ENCODE measurements around the gene PODN. TPM values are rescaled to one million over a fixed set of nuclear protein-coding genes. Genes with fewer than 3 reads are reported as not detected.

PODN gene
- total RNA-seq, 1 donor from 2014 or later = 0.26 TPM

DNA sequence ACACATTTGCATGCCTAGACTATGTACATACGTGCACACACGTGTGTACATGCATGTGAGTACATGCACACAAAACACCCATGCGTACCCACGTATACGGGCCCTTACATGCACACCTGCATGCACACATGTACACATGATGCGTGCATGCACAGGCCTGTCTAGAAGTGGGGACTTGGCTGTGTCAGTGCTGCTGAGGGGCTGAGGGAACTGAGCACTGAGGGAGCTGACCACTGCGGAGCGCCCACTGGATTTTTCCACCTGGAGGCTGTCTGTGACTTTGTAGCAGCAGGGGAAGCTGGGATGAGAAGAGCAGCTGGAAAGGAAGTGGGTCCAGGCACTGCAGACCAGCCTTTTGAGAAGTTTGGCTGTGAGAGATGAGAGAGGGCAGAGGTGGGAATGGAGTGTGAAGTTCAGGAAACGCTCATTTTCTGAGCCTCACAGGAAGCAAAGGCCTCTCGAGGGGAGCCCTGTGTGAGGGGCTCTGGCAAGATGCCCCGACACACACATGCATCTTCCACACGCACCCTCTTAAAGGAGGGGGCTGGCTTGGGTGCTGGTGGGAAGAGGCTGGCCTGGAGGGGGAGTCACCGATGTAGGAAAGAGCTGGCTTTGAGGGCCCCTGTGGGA is 20.9 kb downstream of the PODN start:
- Mint-ChIP-seq H3K36me3 (ENCODE audit: insufficient read depth) (no peaks in the 10 kb centered on the region), H3K9me3 (ENCODE audit: low read depth) (no peaks in the 10 kb centered on the region), H3K4me3 (ENCODE audit: low read depth) (no peak overlapping the region), H3K27me3 (peaks cover 66% of the 10 kb centered on the region), H3K4me1 (ENCODE audit: low read depth) (no peaks in the 10 kb centered on the region), H3K27ac (no peak overlapping the region)
- TF ChIP-seq, protein P1, sequence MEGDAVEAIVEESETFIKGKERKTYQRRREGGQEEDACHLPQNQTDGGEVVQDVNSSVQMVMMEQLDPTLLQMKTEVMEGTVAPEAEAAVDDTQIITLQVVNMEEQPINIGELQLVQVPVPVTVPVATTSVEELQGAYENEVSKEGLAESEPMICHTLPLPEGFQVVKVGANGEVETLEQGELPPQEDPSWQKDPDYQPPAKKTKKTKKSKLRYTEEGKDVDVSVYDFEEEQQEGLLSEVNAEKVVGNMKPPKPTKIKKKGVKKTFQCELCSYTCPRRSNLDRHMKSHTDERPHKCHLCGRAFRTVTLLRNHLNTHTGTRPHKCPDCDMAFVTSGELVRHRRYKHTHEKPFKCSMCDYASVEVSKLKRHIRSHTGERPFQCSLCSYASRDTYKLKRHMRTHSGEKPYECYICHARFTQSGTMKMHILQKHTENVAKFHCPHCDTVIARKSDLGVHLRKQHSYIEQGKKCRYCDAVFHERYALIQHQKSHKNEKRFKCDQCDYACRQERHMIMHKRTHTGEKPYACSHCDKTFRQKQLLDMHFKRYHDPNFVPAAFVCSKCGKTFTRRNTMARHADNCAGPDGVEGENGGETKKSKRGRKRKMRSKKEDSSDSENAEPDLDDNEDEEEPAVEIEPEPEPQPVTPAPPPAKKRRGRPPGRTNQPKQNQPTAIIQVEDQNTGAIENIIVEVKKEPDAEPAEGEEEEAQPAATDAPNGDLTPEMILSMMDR (IDR thresholded peaks at IDR 0.05; ENCODE audit: unreplicated experiment) = no peak
- no peak for DNase-seq (ENCODE audit: low spot score, unreplicated experiment)

DNA sequence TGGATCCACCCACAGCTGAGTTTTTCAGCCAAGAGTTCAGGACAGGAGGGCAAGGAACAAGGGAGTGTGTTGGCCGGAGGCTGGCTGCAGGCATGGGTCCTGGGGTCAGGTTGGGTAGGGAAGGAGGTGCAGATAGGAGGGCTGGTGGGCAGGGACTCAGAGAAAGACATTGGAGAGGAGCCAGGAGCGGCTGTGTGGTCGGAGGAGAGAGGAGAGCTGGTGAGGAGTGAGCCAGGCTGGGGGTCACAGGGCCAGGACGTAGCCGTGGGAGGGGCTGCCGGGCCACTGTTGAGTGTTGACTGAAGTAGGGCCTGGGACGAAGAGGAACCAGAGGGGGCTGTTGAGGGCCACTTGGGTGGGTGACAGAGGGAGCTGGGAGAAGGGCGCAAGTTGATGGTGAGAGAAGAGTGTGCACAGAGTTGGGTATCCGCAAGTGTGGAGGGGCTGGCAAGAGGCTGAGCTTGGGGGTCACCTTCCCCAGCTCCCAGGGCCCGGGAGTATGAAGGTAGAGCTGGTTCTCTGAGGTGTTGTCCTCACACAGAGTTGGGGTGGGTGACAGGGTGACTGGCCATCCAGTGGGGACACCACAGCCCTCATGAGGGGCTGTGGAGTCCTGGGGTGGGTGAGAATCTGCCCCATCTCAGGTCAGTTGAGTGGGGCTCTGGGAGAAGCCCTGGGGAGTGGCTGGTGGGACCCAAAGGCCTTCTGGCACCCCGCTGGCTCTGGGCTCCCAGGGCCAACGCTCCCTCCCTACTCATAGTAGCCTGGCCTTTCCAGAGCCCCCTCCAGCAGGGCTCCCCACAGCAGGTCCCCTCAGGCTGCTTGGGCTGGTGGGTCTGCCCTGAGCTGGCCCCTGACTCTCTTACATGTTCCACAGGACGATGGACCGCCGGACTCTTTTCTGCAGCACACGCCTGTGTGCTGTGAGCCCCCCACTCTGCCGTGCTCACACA is 21.9 kb downstream of the PODN start:
- Mint-ChIP-seq H3K27ac (no peak overlapping the region), H3K4me1 (ENCODE audit: low read depth) (no peaks in the 10 kb centered on the region), H3K4me3 (ENCODE audit: low read depth) (no peak overlapping the region), H3K27me3 (peaks cover 74% of the 10 kb centered on the region), H3K36me3 (ENCODE audit: insufficient read depth) (no peaks in the 10 kb centered on the region), H3K9me3 (ENCODE audit: low read depth) (no peaks in the 10 kb centered on the region)
- DNase-seq (ENCODE audit: low spot score, unreplicated experiment) = no peak
- TF ChIP-seq, protein P1 (IDR thresholded peaks at IDR 0.05; ENCODE audit: unreplicated experiment) = no peak

DNA sequence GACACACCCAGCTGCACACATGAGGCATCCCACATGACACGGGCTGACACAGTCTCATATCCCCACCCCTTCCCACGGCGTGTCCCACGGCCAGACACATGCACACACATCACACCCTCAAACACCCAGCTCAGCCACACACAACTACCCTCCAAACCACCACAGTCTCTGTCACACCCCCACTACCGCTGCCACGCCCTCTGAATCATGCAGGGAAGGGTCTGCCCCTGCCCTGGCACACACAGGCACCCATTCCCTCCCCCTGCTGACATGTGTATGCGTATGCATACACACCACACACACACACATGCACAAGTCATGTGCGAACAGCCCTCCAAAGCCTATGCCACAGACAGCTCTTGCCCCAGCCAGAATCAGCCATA is 22.6 kb downstream of the PODN start:
- Mint-ChIP-seq H3K27me3 (peaks cover 68% of the 10 kb centered on the region), H3K4me3 (ENCODE audit: low read depth) (no peak overlapping the region), H3K9me3 (ENCODE audit: low read depth) (no peaks in the 10 kb centered on the region), H3K4me1 (ENCODE audit: low read depth) (peaks cover 1% of the 10 kb centered on the region), H3K27ac (no peak overlapping the region), H3K36me3 (ENCODE audit: insufficient read depth) (no peaks in the 10 kb centered on the region)
- no peak for DNase-seq (ENCODE audit: low spot score, unreplicated experiment)
- TF ChIP-seq, protein P1 (IDR thresholded peaks at IDR 0.05; ENCODE audit: unreplicated experiment) = no peak

DNA sequence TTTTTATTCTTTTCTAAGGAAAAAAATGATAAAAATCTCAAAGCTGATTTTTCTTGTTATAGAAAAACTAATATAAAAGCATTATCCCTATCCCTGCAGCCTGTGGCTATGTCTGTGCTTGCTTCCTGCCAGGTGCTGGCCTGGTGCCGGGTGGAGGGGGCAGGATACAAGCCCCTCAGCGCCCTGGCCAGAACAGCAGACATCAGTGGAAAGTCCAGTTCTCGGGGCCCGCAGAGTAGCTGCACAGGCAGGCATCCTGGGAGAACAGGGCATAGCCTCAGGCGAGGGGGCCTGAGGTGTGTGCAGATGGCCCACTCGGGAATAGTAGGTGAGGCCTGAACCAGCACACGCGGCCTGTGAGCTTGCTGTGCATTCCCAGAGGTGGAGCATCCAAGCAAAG is 23.4 kb downstream of the PODN start:
- Mint-ChIP-seq H3K36me3 (ENCODE audit: insufficient read depth) (no peaks in the 10 kb centered on the region), H3K4me1 (ENCODE audit: low read depth) (peaks cover 3% of the 10 kb centered on the region), H3K4me3 (ENCODE audit: low read depth) (no peak overlapping the region), H3K27me3 (peaks cover 66% of the 10 kb centered on the region), H3K9me3 (ENCODE audit: low read depth) (no peaks in the 10 kb centered on the region), H3K27ac (no peak overlapping the region)
- TF ChIP-seq, protein P1 (IDR thresholded peaks at IDR 0.05; ENCODE audit: unreplicated experiment) = no peak
- DNase-seq (ENCODE audit: low spot score, unreplicated experiment) = no peak

DNA sequence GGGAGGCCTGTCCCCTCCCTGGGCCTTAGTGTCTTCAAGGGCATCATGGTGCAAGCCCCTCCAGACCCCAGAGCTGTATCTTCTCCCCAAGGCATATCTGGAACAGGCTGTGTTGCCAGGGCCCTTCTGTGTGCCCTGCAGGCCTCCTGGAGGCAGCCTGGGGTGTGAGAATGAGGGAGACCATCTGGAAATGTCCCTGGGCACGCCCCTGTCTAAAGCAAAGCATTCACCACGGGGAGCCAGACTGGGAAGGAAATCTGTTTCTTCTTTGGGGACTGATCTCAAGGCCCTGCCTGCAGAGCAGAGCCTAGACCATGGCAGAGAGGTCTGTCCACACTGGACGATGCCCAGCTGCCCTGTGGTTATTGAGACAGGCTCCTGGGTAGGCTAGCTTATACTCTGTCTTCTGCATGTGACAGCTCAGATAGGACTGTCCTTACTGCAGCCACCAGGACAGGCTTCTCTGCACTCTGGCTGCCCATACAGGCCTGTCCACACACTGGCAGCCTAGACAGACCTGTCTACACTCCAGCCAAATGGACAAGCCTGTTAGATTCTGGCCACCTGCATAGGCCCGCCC is 24.6 kb downstream of the PODN start:
- no peak for DNase-seq (ENCODE audit: low spot score, unreplicated experiment)
- peaks cover 64% of the 10 kb centered on the region for H3K27me3 Mint-ChIP-seq
- H3K4me1 Mint-ChIP-seq (ENCODE audit: low read depth) = peaks cover 3% of the 10 kb centered on the region
- H3K9me3 Mint-ChIP-seq (ENCODE audit: low read depth) = no peaks in the 10 kb centered on the region
- peak overlapping the region; percentile 64 for H3K27ac Mint-ChIP-seq
- H3K4me3 Mint-ChIP-seq (ENCODE audit: low read depth) = no peak overlapping the region
- H3K36me3 Mint-ChIP-seq (ENCODE audit: insufficient read depth) = no peaks in the 10 kb centered on the region
- TF ChIP-seq, protein P1 (IDR thresholded peaks at IDR 0.05; ENCODE audit: unreplicated experiment) = no peak
